NCI-H2029 treated with DMSO at 0.1 percent for 48 hours (cell line): ENCODE data around the gene PDE6G.

ENCODE experiments used
- DNase-seq: peaks from one replicate; lab custom pipeline; 2025; lab: John Stamatoyannopoulos, UW

The PDE6G gene

GRCh38 chr17:81656118-81656743 lies at the start of gene PDE6G:
Gene PDE6G, minus strand, starts transcription at chr17:81656542. Its CDS starts 3,237 bp downstream, at chr17:81653305.
- no peak for DNase-seq

GRCh38 chr17:81705518-81706231 lies 49.3 kb upstream of the PDE6G start:
- DNase-seq: no peak

- DNase-seq: no peak
Measured at GRCh38 chr17:81703747-81704654, 47.7 kb upstream of the PDE6G start.

- DNase-seq: peak; percentile 37
Measured at GRCh38 chr17:81702934-81703746, 46.8 kb upstream of the PDE6G start, which contains the start of gene MRPL12. Gene MRPL12, plus strand, starts transcription at chr17:81703367. Its CDS starts 135 bp downstream, at chr17:81703502.

GRCh38 chr17:81701288-81702071 lies 45.1 kb upstream of the PDE6G start:
- no peak for DNase-seq

GRCh38 chr17:81700353-81701287 lies 44.3 kb upstream of the PDE6G start:
- DNase-seq: no peak

- DNase-seq: no peak
Measured at GRCh38 chr17:81697261-81698044, 41.1 kb upstream of the PDE6G start.

GRCh38 chr17:81696218-81696941 lies 40.0 kb upstream of the PDE6G start:
- DNase-seq: no peak

- no peak for DNase-seq
Measured at GRCh38 chr17:81695801-81696200, 39.5 kb upstream of the PDE6G start.

- no peak for DNase-seq
Measured at GRCh38 chr17:81695211-81695610, 38.9 kb upstream of the PDE6G start.

- no peak for DNase-seq
Measured at GRCh38 chr17:81694810-81695209, 38.5 kb upstream of the PDE6G start.

- DNase-seq: no peak
Measured at GRCh38 chr17:81693509-81694210, 37.3 kb upstream of the PDE6G start.

- no peak for DNase-seq
Measured at GRCh38 chr17:81691608-81692007, 35.3 kb upstream of the PDE6G start.

GRCh38 chr17:81691196-81691595 lies 34.9 kb upstream of the PDE6G start:
- DNase-seq: no peak

GRCh38 chr17:81690549-81690948 lies 34.2 kb upstream of the PDE6G start:
- DNase-seq: no peak

GRCh38 chr17:81690066-81690465 lies 33.7 kb upstream of the PDE6G start:
- DNase-seq: no peak

GRCh38 chr17:81688616-81689015 lies 32.3 kb upstream of the PDE6G start:
- DNase-seq: no peak
